HG02943 (cell line): ENCODE data around the gene RSL1D1.

Experiments
- ATAC-seq: cut with Tn5 transposase; IDR thresholded peaks from one replicate; pipeline ENCODE4 v1.9.1; 2021; ENCODE audit warnings: mild to moderate bottlenecking, low read depth, moderate library complexity; ENCODE audit not compliant: unreplicated experiment

Gene RSL1D1

GRCh38 chr16:11851294-11852091, at the start of gene RSL1D1:
Gene RSL1D1, minus strand, starts transcription at chr16:11851542. Its CDS starts 30 bp downstream, at chr16:11851512.
- ATAC-seq, result peak; percentile 74

GRCh38 chr16:11901091-11901490, 49.7 kb upstream of the RSL1D1 start:
- no peak for ATAC-seq

- no peak for ATAC-seq
Measured at GRCh38 chr16:11896486-11897176, 45.3 kb upstream of the RSL1D1 start.

- no peak for ATAC-seq
Measured at GRCh38 chr16:11893571-11893970, 42.2 kb upstream of the RSL1D1 start.

DNA sequence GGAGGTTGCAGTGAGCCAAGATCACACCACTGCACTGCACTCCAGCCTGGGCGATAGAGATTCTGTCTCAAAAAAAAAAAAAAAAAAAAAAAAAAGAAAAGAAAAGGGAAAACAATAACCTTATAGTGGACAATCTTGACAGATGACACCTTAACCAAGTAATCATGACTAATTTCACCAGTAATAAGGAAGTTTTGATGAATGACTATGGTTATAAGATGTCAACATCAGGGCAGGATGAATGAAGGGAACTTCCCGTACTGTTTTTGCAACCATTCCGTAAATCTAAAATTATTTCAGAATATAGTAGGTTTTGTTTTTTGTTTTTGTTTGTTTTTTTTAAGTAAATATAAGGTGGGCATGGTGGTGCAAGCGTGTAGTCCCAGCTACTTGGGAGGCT, 41.4 kb upstream of the RSL1D1 start:
- ATAC-seq, result no peak

GRCh38 chr16:11890231-11890965, 39.1 kb upstream of the RSL1D1 start:
- no peak for ATAC-seq

- no peak for ATAC-seq
Measured at GRCh38 chr16:11886881-11887280, 35.5 kb upstream of the RSL1D1 start.

DNA sequence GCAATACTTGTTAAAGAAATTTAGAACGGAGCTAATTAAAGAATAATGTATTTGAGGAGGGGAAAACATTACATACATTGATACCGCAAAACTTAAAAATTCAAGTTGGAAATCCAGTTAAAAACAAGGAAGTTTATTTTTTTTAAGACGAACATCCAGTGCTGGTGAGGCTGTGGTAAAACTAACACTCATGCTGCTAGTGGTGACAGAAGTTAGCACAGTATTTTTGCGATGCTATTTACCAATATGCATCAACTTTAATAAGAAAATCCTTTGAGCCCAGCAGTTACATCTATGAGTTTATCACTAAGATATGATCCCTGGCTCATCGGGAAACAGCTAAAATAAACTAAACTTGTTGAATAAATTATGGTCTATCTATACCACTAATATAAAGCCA, 32.7 kb upstream of the RSL1D1 start:
- no peak for ATAC-seq

GRCh38 chr16:11880007-11880406, 28.7 kb upstream of the RSL1D1 start:
- ATAC-seq, result no peak

DNA sequence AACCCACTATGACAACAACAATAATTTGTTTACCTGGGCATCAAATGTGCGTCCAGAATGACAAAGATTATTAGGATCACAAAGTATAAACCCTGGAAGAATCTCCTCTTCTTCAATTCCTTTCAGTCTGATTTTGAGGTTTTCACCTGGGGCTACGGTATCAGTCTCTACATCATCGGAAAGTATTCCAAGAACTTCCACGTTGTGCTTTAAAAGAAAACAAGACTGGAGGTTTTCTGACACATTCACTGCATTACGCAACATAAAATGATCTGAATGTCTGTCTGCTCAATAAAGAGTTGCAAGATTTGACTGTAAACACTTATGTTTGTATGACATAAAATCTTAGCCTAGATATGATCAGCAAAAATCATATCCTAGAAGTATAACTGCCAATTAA, 26.0 kb upstream of the RSL1D1 start:
- no peak for ATAC-seq

DNA sequence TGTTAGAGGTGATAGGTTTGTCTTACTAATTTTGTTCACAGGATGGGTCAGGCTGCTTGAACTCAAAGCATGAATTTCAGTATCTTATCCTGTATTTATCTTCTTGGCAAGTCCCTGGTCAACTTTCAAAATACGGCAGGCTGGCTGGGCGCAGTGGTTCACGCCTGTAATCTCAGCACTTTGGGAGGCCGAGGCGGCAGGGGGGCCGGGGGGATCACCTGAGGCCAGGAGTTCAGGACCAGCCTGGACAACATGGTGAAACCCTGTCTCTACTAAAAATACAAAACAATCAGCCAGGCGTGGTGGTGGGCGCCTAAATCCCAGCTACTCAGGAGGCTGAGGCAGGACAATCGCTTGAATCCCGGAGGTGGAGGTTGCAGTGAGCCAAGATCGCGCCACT, 25.0 kb upstream of the RSL1D1 start:
- no peak for ATAC-seq

DNA sequence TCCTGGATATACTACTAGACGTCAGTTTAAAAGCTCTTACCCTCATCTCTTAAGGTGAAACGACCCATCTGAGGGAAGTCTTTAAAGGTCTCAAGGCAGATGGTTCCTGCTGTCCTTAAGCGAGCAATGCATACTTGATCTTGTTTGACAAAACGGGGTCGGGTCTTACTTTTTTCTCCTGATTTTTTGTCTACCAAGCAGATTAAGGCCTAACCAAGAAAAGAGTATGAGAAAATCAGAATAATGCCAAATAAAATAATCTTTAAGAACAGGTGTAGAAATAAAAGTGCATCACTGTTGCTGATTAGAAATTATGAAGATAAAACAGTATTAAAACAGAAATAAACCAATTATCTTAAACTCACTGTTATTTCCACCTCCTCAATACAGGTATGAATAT, 24.4 kb upstream of the RSL1D1 start:
- ATAC-seq, result no peak

GRCh38 chr16:11871193-11871592, 19.9 kb upstream of the RSL1D1 start:
- ATAC-seq, result no peak

- ATAC-seq, result no peak
Measured at GRCh38 chr16:11870399-11870798, 19.1 kb upstream of the RSL1D1 start.

DNA sequence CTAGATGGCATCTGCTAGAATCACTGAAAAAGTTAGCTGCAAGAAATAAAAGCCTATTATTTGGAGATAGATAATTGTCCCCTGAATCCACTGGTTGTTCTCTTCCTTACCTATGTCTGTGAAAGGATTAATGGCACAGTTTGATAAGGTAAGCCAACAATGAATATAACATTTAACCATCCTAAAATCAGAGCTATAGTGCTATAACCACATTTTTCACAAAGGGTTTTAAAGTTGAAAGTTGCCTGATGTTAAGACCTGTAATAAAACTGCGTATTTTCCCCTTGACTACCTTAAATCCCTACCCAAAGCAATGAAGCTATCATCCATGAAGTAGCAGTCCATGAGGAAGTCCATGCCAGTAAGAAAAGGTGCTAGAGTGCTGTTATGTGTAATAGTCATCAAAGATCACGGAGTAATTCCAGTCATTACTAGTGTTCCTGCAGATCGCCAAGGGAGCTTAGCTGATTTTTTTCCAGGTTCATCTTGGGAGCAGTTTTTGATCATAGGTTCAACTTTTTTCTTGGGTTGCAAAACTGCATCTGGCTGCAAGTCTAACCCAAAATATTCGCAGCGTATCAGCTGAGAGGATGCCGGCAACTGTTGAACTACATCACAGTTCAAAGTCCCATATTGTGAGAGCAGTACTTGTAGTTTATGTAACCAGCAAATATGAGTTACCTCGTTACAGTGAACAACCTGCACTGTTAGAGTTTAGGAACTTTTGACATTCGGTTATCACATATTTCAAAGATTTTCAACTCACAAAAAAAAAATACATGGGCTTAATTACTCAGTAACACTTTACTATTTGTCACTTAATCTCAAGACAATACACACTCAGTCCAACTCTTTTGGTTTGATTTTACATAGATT, 18.2 kb upstream of the RSL1D1 start:
- no peak for ATAC-seq

DNA sequence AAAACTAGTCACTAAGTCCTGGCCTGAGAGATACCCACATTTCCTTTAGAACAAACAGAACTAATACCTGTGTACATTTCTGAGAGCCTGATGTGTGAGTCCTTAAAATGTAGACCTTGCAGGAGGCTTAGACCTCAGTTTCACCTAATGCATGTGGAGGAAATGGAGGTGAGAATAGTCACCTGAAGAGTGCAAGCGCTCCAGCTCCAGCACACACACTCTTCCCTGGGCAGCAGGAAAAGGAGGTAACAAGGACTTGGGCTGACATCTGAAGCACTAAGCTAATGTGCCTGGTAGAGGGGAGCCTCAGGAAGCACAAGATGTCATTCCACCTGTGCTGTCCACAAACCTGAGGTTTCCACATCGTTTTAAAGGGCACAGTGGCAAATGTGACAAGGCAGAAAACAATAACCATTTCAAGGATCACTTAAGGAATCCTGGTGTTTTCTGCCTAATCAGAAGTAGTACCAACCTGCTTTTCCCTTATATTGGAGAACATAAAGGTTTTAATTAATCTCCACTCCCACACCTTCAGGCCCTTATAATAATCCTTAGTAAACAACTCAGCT, 17.2 kb upstream of the RSL1D1 start:
- no peak for ATAC-seq

DNA sequence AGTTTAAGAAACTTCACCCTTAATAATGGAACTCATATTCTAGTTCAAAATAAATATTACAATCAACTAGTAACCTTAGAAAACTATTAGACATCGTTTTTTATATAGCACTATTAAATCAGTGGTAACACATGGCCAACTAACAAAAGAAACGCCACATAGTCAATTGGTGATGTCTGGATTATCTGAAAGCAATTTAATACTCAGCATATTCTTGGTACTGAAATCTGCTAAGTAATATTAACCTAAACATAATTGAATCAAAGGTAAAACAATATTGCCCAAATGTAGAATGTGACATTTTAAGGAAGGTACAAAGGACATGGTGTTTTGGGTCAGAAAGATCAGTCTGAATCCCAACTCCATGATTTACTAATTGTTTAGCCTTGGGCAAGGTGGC, 11.1 kb upstream of the RSL1D1 start:
- ATAC-seq, result no peak

- ATAC-seq, result no peak
Measured at GRCh38 chr16:11857161-11857560, 5.8 kb upstream of the RSL1D1 start.

GRCh38 chr16:11852092-11852809, 909 bp upstream of the RSL1D1 start:
- no peak for ATAC-seq
